GM13976 (cell line): ENCODE measurements around the gene COL4A1.

Experiments used
- DNase-seq: peaks from one replicate; pipeline ENCODE4 v3.0.0; 2012; ENCODE audit warnings: low spot score
- CTCF ChIP-seq: IDR thresholded peaks from 2 replicates; pipeline ENCODE4 v1.5.1; 2012; ENCODE audit warnings: borderline replicate concordance, mild to moderate bottlenecking; ENCODE audit not compliant: insufficient read depth; ENCODE audit errors: extremely low read depth, missing control alignments, control extremely low read depth
- in situ Hi-C: fragments of 300-500 bp; cut with MboI; formaldehyde crosslinking; loops from one replicate; pipeline ENCODE4 v1.12.0; 2022; ENCODE audit warnings: low sequenced_read_pairs, mixed read lengths, inconsistent platforms; ENCODE audit not compliant: unreplicated experiment

Gene COL4A1

GRCh38 chr13:110248449-110249143 is 58.4 kb downstream of the COL4A1 start:
- no peak for TF ChIP-seq CTCF
- in situ Hi-C loops, result loop anchor here (25.0 kb wide), 1 partner anchor 589 kb away; no protein-coding TSS in a partner anchor
- DNase-seq, result no peak

GRCh38 chr13:110246530-110246929 is 60.4 kb downstream of the COL4A1 start:
- in situ Hi-C loops, result loop anchor here (25.0 kb wide), 1 partner anchor 591 kb away; no protein-coding TSS in a partner anchor

GRCh38 chr13:110245416-110245899 is 61.5 kb downstream of the COL4A1 start:
- no peak for TF ChIP-seq CTCF

More at GRCh38 chr13:110246530-110246929, 60.4 kb downstream of the COL4A1 start:
- no peak for DNase-seq
- TF ChIP-seq CTCF, result no peak

GRCh38 chr13:110244976-110245375 is 62.0 kb downstream of the COL4A1 start:
- in situ Hi-C loops, result loop anchor here (25.0 kb wide), 1 partner anchor 592 kb away; no protein-coding TSS in a partner anchor
- TF ChIP-seq CTCF, result no peak

More at GRCh38 chr13:110245416-110245899, 61.5 kb downstream of the COL4A1 start:
- in situ Hi-C loops, result loop anchor here (25.0 kb wide), 1 partner anchor 592 kb away; no protein-coding TSS in a partner anchor
- DNase-seq, result no peak

GRCh38 chr13:110244071-110244830 is 62.7 kb downstream of the COL4A1 start:
- in situ Hi-C loops, result loop anchor here (25.0 kb wide), 1 partner anchor 593 kb away; no protein-coding TSS in a partner anchor
- DNase-seq, result no peak
- no peak for TF ChIP-seq CTCF

More at GRCh38 chr13:110244976-110245375, 62.0 kb downstream of the COL4A1 start:
- DNase-seq, result no peak

- in situ Hi-C loops, result loop anchor here (25.0 kb wide), 1 partner anchor 595 kb away; no protein-coding TSS in a partner anchor
- TF ChIP-seq CTCF, result no peak
- no peak for DNase-seq
Observed at GRCh38 chr13:110242615-110243014, 64.3 kb downstream of the COL4A1 start.
